HG03095 (cell line): Measurements from ENCODE around the gene EPS15.
"Not testable (repeated sequence)": the region's sequence is repeated elsewhere in the genome, so short reads cannot be mapped to it uniquely, and the experiment has no call there.

Experiments used
- ATAC-seq: cut with Tn5 transposase; IDR thresholded peaks from one replicate; pipeline ENCODE4 v1.9.1; 2021; ENCODE audit warnings: moderate library complexity; ENCODE audit not compliant: unreplicated experiment

EPS15 gene

GRCh38 chr1:51343624-51344023 lies 175.4 kb downstream of the EPS15 start:
- no peak for ATAC-seq

GRCh38 chr1:51342591-51343206 lies 176.4 kb downstream of the EPS15 start:
- ATAC-seq = no peak

GRCh38 chr1:51341876-51342496 lies 177.1 kb downstream of the EPS15 start:
- ATAC-seq = peak; percentile 71

GRCh38 chr1:51340380-51340779 lies 178.7 kb downstream of the EPS15 start:
- no peak for ATAC-seq

GRCh38 chr1:51336711-51337110 lies 182.4 kb downstream of the EPS15 start:
- no peak for ATAC-seq

- ATAC-seq = no peak
Observed at GRCh38 chr1:51336004-51336403, 183.1 kb downstream of the EPS15 start.

- no peak for ATAC-seq
Observed at GRCh38 chr1:51331206-51332100, 187.6 kb downstream of the EPS15 start.

GRCh38 chr1:51330331-51331201 lies 188.5 kb downstream of the EPS15 start, which contains the start of gene TTC39A:
Gene TTC39A (minus strand): TSS chr1:51330562. CDS start chr1:51330477, 85 bp downstream.
- ATAC-seq = no peak

GRCh38 chr1:51329443-51330325 lies 189.4 kb downstream of the EPS15 start:
- no peak for ATAC-seq

- no peak for ATAC-seq
Observed at GRCh38 chr1:51328926-51329325, 190.1 kb downstream of the EPS15 start.

GRCh38 chr1:51328279-51328678 lies 190.8 kb downstream of the EPS15 start:
- ATAC-seq = no peak

- no peak for ATAC-seq
Observed at GRCh38 chr1:51327386-51327785, 191.7 kb downstream of the EPS15 start.

GRCh38 chr1:51326839-51327238 lies 192.2 kb downstream of the EPS15 start:
- no peak for ATAC-seq

GRCh38 chr1:51325878-51326755 lies 192.9 kb downstream of the EPS15 start:
- ATAC-seq = no peak

GRCh38 chr1:51325391-51325790 lies 193.7 kb downstream of the EPS15 start:
- no peak for ATAC-seq

- not testable (repeated sequence) for ATAC-seq
Observed at GRCh38 chr1:51325011-51325385, 194.1 kb downstream of the EPS15 start.

GRCh38 chr1:51324251-51325010 lies 194.6 kb downstream of the EPS15 start:
- ATAC-seq = no peak

- no peak for ATAC-seq
Observed at GRCh38 chr1:51323778-51324177, 195.3 kb downstream of the EPS15 start.
